WERI-Rb-1 (cell line): Measurements from ENCODE around the gene CNTNAP2.

Source experiments
- DNase-seq: peaks from one replicate; pipeline ENCODE4 v3.0.0-alpha.2; 2020
- H3K27ac ChIP-seq: fragments of 250-450 bp; sonication (Bioruptor Pico); 2 replicates; pipeline ENCODE4 v1.5.1; 2020; ENCODE audit warnings: mild to moderate bottlenecking, moderate library complexity
- H3K27me3 ChIP-seq: fragments of 250-450 bp; sonication (Bioruptor Pico); 2 replicates; pipeline ENCODE4 v1.5.1; 2021; ENCODE audit warnings: mild to moderate bottlenecking, low read depth, moderate library complexity; ENCODE audit not compliant: insufficient read depth, severe bottlenecking
- H3K36me3 ChIP-seq: fragments of 250-450 bp; sonication (Bioruptor Pico); 2 replicates; pipeline ENCODE4 v1.5.1; 2020; ENCODE audit warnings: mild to moderate bottlenecking, moderate library complexity
- H3K4me3 ChIP-seq: 2 replicates; pipeline ENCODE4 v1.5.1; 2011; ENCODE audit warnings: low read depth, mild to moderate bottlenecking, control low read depth, low read length
- H3K9me3 ChIP-seq: fragments of 250-450 bp; sonication (Bioruptor Pico); 2 replicates; pipeline ENCODE4 v1.5.1; 2021; ENCODE audit warnings: mild to moderate bottlenecking, moderate library complexity; ENCODE audit not compliant: severe bottlenecking
- TF ChIP-seq, protein P1 (sequence below): IDR thresholded peaks from 2 replicates; pipeline ENCODE4 v1.5.1; 2011; ENCODE audit warnings: low read depth, mild to moderate bottlenecking, control low read depth, inconsistent platforms, low read length

CNTNAP2 gene

GRCh38 chr7:148277042-148277660 is 2160.6 kb downstream of the CNTNAP2 start:
- H3K36me3 ChIP-seq, result no peaks in the 10 kb centered on the region
- H3K4me3 ChIP-seq, result no peak overlapping the region
- no peaks in the 10 kb centered on the region for H3K9me3 ChIP-seq
- TF ChIP-seq, protein P1, sequence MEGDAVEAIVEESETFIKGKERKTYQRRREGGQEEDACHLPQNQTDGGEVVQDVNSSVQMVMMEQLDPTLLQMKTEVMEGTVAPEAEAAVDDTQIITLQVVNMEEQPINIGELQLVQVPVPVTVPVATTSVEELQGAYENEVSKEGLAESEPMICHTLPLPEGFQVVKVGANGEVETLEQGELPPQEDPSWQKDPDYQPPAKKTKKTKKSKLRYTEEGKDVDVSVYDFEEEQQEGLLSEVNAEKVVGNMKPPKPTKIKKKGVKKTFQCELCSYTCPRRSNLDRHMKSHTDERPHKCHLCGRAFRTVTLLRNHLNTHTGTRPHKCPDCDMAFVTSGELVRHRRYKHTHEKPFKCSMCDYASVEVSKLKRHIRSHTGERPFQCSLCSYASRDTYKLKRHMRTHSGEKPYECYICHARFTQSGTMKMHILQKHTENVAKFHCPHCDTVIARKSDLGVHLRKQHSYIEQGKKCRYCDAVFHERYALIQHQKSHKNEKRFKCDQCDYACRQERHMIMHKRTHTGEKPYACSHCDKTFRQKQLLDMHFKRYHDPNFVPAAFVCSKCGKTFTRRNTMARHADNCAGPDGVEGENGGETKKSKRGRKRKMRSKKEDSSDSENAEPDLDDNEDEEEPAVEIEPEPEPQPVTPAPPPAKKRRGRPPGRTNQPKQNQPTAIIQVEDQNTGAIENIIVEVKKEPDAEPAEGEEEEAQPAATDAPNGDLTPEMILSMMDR, result no peak
- no peak overlapping the region for H3K27ac ChIP-seq
- DNase-seq, result no peak
- H3K27me3 ChIP-seq, result no peaks in the 10 kb centered on the region

DNA sequence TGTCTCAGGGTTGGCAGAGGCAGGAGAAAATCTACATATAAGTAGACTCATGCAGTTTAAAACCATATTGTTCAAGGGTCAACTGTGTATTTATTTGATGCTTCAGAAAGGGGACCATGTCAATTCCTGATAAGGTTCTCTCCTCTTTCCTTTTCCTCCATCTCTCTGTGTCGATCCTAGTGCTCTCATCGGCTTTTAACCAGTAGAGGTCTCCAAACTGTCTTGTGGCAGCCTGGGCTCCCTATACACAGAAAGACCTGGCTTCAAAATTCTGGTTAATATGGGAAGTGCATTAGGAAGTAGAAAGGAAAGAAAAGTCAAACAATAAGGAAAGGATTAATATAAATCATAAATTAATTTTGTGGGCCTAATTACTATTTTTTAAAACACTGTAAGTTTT is 2169.5 kb downstream of the CNTNAP2 start:
- no peaks in the 10 kb centered on the region for H3K9me3 ChIP-seq
- H3K4me3 ChIP-seq, result no peak overlapping the region
- H3K36me3 ChIP-seq, result no peaks in the 10 kb centered on the region
- peak; percentile 43 for DNase-seq
- no peak overlapping the region for H3K27ac ChIP-seq
- no peaks in the 10 kb centered on the region for H3K27me3 ChIP-seq
- TF ChIP-seq, protein P1, result peak; percentile 66

DNA sequence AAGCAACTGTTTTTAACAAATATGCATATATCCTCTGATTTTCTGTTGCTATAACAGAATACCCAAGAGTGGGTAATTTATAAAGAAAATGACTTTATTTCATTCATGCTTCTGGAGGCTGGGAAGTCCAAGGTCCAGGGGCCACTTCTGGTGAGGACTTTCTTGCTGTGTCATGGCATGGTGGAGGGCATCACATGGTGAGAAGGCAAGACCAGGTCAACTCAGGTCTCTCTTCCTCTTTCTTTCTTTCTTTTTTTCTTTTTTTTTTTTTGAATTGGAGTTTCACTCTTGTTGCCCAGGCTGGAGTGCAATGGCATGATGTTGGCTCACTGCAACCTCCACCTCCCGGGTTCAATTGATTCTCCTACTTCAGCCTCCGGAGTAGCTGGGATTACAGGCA is 2170.9 kb downstream of the CNTNAP2 start:
- H3K9me3 ChIP-seq, result no peaks in the 10 kb centered on the region
- no peak overlapping the region for H3K27ac ChIP-seq
- H3K4me3 ChIP-seq, result no peak overlapping the region
- TF ChIP-seq, protein P1, result no peak
- DNase-seq, result no peak
- no peaks in the 10 kb centered on the region for H3K36me3 ChIP-seq
- H3K27me3 ChIP-seq, result no peaks in the 10 kb centered on the region

- TF ChIP-seq, protein P1, result no peak
- H3K27me3 ChIP-seq, result no peaks in the 10 kb centered on the region
- no peak for DNase-seq
- no peak overlapping the region for H3K4me3 ChIP-seq
- H3K9me3 ChIP-seq, result no peaks in the 10 kb centered on the region
- H3K36me3 ChIP-seq, result no peaks in the 10 kb centered on the region
- H3K27ac ChIP-seq, result no peak overlapping the region
Measured at GRCh38 chr7:148288592-148289151, 2172.1 kb downstream of the CNTNAP2 start.

- H3K9me3 ChIP-seq, result no peaks in the 10 kb centered on the region
- TF ChIP-seq, protein P1, result no peak
- no peaks in the 10 kb centered on the region for H3K27me3 ChIP-seq
- no peak overlapping the region for H3K27ac ChIP-seq
- H3K4me3 ChIP-seq, result no peak overlapping the region
- H3K36me3 ChIP-seq, result no peaks in the 10 kb centered on the region
- no peak for DNase-seq
Measured at GRCh38 chr7:148289630-148290029, 2173.0 kb downstream of the CNTNAP2 start.

DNA sequence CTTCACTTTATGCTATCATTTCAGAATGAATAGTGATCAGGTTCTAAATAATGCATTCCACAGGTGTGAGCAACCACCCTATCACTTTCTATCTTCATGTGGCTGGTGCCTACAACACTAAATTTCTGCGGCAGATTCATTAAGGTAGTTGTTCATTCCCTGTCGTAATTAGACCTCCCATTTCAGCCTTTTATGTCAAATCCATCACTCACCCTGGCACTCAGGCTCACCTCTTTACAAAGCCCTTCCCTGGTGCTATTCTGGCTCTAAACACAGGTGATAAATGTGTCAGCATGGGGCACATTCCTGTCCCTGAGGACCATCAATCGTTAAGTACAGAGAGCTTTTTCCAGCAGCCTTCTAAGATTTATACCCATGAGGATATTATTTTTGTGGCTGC is 2173.9 kb downstream of the CNTNAP2 start:
- no peak overlapping the region for H3K4me3 ChIP-seq
- TF ChIP-seq, protein P1, result no peak
- H3K27me3 ChIP-seq, result no peaks in the 10 kb centered on the region
- no peak for DNase-seq
- H3K36me3 ChIP-seq, result no peaks in the 10 kb centered on the region
- no peaks in the 10 kb centered on the region for H3K9me3 ChIP-seq
- no peak overlapping the region for H3K27ac ChIP-seq
